SJSA1 (cell line): Measurements from ENCODE around the gene CYS1. TPM values are rescaled to one million over a fixed set of nuclear protein-coding genes. Genes with fewer than 3 reads are reported as not detected.
A peak's percentile ranks its signal among the peaks of the same experiment; 100 is the strongest.
"Not testable (repeated sequence)": the region's sequence is repeated elsewhere in the genome, so short reads cannot be mapped to it uniquely, and the experiment has no call there.

Source experiments
- DNase-seq, 2 experiments: peaks; one replicate each; pipeline ENCODE4 v3.0.0-alpha.2; 2015 to 2020; ENCODE audit warnings: low spot score in 2 of 2, low read depth in 1 of 2
- H3K27ac ChIP-seq: fragments of 250-450 bp; sonication (Bioruptor Pico); 2 replicates; pipeline ENCODE4 v1.5.1; 2020; ENCODE audit warnings: mild to moderate bottlenecking, moderate library complexity
- H3K27me3 ChIP-seq: fragments of 250-450 bp; sonication (Bioruptor Pico); replicated peaks from 2 replicates; pipeline ENCODE4 v1.5.1; 2020; ENCODE audit warnings: mild to moderate bottlenecking, moderate library complexity
- H3K36me3 ChIP-seq: fragments of 250-450 bp; sonication (Bioruptor Pico); 2 replicates; pipeline ENCODE4 v1.5.1; 2020; ENCODE audit warnings: mild to moderate bottlenecking
- H3K4me1 ChIP-seq: fragments of 250-450 bp; sonication (Bioruptor Pico); replicated peaks from 2 replicates; pipeline ENCODE4 v1.6.1; 2021; ENCODE audit warnings: mild to moderate bottlenecking
- H3K4me3 ChIP-seq: fragments of 250-450 bp; sonication (Bioruptor Pico); 2 replicates; pipeline ENCODE4 v1.5.1; 2020; ENCODE audit warnings: mild to moderate bottlenecking
- H3K9me3 ChIP-seq: fragments of 250-450 bp; sonication (Bioruptor Pico); replicated peaks from 2 replicates; pipeline ENCODE4 v1.5.1; 2020; ENCODE audit warnings: mild to moderate bottlenecking
- total RNA-seq: library from RNA; depleted of rRNA; stranded (reverse); fragments of >200 nt; shearing (Covaris generic); gene quantifications from 2 replicates; pipeline ENCODE4 v1.2.3, GENCODE V29; 2014

Gene CYS1
- total RNA-seq, 1 experiment from 2014 or later = 21.3 TPM

- Histone ChIP-seq H3K27ac (no peak overlapping the region), H3K27me3 (no peaks in the 10 kb centered on the region), H3K9me3 (no peaks in the 10 kb centered on the region), H3K36me3 (no peaks in the 10 kb centered on the region), H3K4me3 (no peak overlapping the region), H3K4me1 (peaks cover 35% of the 10 kb centered on the region)
- DNase-seq = no peak
Observed at GRCh38 chr2:10033251-10034006, 46.8 kb downstream of the CYS1 start.

DNA sequence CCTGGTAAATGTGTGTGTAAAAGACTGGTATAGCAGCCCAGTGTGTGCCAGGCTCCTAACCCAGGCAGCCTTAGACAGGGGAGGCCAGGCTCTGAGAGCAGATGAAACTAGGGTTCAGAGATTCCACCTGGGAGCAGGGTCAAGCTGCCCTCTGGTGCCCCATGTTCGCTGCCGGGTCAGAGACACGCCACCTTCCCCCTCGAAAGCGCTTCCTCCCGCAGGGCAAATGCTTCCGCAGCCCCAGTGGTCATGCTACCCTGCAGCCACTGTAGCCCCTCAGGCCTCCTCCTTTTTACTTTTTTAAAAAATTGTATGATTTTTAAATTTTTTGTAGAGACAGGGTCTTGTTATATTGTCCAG, 47.5 kb downstream of the CYS1 start:
- Histone ChIP-seq H3K4me1 (peaks cover 39% of the 10 kb centered on the region), H3K27me3 (no peaks in the 10 kb centered on the region), H3K9me3 (no peaks in the 10 kb centered on the region), H3K4me3 (no peak overlapping the region), H3K36me3 (no peaks in the 10 kb centered on the region), H3K27ac (no peak overlapping the region)
- DNase-seq = no peak

DNA sequence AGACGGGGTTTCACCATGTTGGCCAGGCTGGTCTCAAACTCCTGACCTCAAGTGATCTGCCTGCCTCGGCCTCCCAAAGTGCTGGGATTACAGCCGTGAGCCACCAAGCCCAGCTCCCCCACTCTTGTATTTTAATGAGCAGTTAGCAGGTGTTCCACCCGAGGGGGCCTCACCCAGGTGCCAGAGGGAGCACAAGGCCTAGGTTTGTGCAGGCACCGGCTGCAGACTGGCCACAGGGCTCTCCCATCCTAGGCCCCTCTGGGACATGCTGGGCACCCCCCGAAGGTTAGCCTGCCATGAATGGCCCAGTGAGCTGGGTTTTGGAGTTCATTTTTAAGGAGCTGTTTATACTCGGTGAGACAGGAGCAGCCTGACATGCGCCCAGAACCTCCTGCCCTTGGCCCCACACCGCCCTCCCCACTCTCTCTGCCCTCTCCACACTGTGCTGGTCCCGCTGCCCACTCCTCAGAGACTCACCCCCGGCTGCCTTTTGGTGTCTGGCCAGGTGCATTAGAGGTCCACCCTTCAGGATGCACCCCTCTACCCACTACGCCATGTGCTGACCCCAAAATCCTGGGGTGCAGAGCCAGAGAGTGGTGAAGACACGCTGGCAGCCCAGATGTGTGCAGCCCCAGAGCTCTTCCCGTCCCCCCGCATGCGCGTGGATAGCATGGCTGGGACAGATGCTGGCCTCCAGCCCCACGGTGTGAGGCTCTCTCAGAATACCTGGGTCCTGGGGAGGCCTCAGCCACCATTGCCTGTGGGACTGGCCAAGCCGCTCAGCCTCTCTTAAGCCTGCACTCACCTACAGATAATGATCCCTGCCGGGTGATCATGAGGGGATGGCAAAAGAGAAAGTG, 48.1 kb downstream of the CYS1 start:
- no peak for DNase-seq
- peaks cover 36% of the 10 kb centered on the region for H3K4me1 ChIP-seq
- no peaks in the 10 kb centered on the region for H3K9me3 ChIP-seq
- no peak overlapping the region for H3K27ac ChIP-seq
- no peaks in the 10 kb centered on the region for H3K27me3 ChIP-seq
- no peaks in the 10 kb centered on the region for H3K36me3 ChIP-seq
- H3K4me3 ChIP-seq = no peak overlapping the region

DNA sequence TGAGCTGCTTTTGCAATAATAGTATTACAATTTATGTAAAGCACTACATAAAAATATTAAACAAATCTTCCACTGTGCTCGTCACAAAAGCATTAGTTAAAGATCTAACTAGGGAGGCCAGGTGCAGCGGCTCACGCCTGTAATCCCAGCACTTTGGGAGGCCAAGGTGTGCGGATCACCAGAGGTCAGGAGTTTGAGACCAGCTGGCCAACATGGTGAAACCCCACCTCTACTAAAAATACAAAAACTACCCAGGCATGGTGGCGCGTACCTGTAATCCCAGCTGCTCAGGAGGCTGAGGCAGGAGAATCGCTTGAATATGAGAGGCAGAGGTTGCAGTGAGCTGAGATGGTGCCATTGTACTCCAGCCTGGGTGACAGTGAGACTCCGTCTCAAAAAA, 49.4 kb downstream of the CYS1 start:
- H3K27me3 ChIP-seq, H3K27ac ChIP-seq, DNase-seq, H3K4me3 ChIP-seq, H3K36me3 ChIP-seq, H3K9me3 ChIP-seq: not testable (repeated sequence)
- peaks cover 25% of the 10 kb centered on the region for H3K4me1 ChIP-seq

- Histone ChIP-seq H3K27me3 (no peaks in the 10 kb centered on the region), H3K4me3 (no peak overlapping the region), H3K9me3 (no peaks in the 10 kb centered on the region), H3K4me1 (peaks cover 21% of the 10 kb centered on the region), H3K36me3 (no peaks in the 10 kb centered on the region), H3K27ac (no peak overlapping the region)
- no peak for DNase-seq
Observed at GRCh38 chr2:10030311-10030736, 49.9 kb downstream of the CYS1 start.

- Histone ChIP-seq H3K27me3 (no peaks in the 10 kb centered on the region), H3K36me3 (no peaks in the 10 kb centered on the region), H3K4me3 (no peak overlapping the region), H3K9me3 (no peaks in the 10 kb centered on the region), H3K4me1 (peaks cover 21% of the 10 kb centered on the region), H3K27ac (peak overlapping the region; percentile 81)
- no peak for DNase-seq
Observed at GRCh38 chr2:10029875-10030223, 50.4 kb downstream of the CYS1 start.

DNA sequence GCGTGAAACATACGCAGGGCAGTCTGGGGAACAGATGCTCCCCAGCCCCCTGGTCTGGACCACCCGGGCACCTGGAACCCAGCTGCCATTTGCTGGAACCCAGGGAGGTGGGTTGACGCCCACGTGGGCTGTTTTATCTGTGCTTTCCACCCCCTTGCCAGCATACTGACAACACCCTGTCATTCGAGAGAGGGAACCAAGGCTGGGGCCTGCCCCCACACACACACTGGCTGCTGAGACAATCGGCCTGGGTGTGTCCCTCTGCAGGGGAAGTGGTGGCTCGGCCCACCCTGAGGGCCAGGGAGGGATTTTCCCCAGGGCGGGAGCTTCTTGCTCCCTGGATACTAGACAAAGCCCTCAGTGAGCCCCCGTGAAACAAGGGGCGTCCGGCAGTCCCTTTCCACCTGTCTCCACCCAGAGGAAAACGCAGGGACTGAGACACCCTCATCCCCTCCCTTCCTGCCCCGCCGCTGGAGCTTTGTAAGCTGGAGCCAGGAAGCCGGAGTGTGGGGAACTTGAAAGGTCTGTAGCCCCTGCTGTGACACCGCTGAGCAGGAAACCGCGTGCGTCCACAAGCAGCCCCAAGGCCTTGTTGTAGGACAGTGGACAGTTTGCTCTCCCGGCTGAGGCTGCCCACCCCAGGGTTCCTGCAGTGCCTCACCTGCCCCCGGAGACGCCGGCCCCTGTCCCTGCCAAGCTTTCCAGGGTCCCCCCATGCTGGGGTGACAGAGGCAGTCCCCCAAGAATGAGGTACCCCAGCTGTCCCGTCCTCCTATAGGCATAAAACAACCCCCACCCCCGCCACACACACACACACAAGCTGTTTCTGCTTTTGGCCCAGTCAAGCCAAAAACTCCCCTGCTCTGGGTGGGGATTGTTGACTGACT, 51.0 kb downstream of the CYS1 start:
- H3K36me3 ChIP-seq = no peaks in the 10 kb centered on the region
- H3K27me3 ChIP-seq = no peaks in the 10 kb centered on the region
- H3K4me3 ChIP-seq = peak overlapping the region; percentile 28
- no peaks in the 10 kb centered on the region for H3K9me3 ChIP-seq
- H3K27ac ChIP-seq = peak overlapping the region; percentile 81
- H3K4me1 ChIP-seq = peaks cover 21% of the 10 kb centered on the region
- DNase-seq = peak; percentile 89 to 90

DNA sequence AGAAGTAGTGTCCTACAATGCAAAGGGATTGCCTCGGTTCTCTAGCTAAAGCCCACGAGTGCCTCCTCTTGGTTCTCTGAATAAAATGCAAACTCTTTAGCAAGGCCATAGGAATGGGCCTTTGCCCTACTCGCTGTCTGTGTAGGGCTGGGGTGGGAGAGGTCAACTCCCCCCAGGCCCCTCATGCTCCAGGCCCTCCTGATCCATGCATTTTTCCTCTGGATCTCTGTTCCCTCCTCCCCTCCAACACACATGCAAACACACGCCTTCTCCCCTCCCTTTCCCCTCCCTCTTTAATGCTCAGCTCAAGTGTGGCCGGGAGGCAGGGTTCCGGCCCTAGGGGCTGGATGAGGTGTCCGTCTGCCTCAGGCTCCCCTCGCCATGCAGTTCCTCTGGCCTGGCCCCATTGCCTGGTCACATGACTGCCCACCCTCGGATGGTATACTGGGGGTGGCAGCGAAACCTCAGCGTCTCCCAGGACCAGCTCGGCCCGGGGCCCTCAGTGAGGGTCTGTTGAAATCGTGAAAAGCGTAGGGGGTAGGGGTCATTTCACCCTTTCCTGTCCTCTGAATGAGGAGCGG, 51.7 kb downstream of the CYS1 start:
- Histone ChIP-seq H3K36me3 (no peaks in the 10 kb centered on the region), H3K4me1 (peaks cover 21% of the 10 kb centered on the region), H3K27me3 (no peaks in the 10 kb centered on the region), H3K4me3 (no peak overlapping the region), H3K27ac (peak overlapping the region; percentile 81), H3K9me3 (no peaks in the 10 kb centered on the region)
- DNase-seq = peak in 1 of 2 experiments; percentile 43

DNA sequence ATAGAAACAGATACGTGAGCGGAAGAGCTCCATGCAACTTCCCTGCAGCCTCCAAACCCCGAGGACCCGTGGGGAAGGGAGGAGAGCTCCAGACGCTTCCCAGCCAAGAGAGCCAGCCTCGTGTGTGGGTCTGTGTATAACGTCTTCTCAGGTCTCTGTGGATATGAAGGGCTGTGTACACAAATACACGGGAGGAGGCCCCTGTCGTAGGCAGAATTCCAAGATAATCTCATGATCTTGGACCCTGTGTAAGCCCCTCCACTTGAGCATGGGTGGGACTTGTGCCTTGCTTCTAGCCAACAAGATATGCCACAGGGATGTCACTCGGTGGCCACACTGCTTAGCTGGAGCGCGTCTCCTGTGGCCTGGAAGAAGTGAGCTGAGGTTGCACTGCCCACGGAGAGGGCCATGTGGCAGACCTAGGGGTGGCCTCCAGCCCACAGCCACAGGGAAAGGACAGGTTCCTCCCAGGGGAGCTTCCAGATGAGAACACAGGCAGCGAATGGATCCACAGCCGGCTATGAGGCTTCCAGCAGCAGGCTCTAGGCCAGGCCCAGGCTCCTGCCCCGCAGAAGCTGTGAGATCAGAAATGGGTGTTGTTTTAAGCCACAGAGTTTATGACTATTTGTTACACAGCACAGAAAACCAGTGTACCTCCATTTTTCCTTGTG, 52.4 kb downstream of the CYS1 start:
- no peak for DNase-seq
- H3K4me1 ChIP-seq = peaks cover 21% of the 10 kb centered on the region
- no peaks in the 10 kb centered on the region for H3K36me3 ChIP-seq
- no peak overlapping the region for H3K4me3 ChIP-seq
- H3K27me3 ChIP-seq = no peaks in the 10 kb centered on the region
- H3K27ac ChIP-seq = no peak overlapping the region
- no peaks in the 10 kb centered on the region for H3K9me3 ChIP-seq

- no peaks in the 10 kb centered on the region for H3K36me3 ChIP-seq
- H3K27me3 ChIP-seq = no peaks in the 10 kb centered on the region
- no peaks in the 10 kb centered on the region for H3K9me3 ChIP-seq
- no peak overlapping the region for H3K4me3 ChIP-seq
- no peak overlapping the region for H3K27ac ChIP-seq
- no peak for DNase-seq
- H3K4me1 ChIP-seq = peaks cover 21% of the 10 kb centered on the region
Observed at GRCh38 chr2:10026940-10027569, 53.2 kb downstream of the CYS1 start.

DNA sequence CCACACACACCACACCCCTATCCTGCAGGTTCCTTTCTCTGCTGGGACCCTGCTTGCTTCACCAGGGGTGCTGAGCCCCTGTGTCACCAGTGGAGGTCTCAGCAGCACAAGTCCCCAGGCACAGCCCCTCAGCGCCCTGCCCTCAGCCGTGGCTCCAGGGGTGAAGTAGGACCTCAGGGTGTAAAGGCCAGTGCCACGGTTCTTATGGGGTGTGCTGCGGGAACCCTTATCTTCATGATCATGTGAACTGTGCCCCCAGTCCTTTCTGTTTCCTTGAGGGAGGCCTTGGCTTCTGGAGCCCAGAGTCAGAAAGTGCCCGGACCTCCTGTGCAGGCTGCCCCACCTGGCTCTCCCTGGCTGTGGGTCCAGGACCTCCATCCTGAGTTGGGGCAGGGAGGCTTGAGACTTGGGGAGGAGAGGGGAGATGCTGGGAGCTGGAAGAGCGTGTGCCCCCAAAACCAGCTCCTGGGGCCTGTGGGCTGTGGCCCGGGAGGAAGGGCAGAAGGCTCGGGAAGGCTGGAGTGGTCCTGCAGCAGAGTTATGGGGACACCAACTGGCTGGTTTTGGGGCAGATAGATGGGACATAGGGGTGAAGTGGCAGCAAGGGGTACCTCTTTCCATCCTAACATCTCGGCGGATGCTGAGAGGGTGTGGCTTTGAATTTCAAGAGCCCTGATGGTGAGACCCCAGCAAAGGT, 57.1 kb downstream of the CYS1 start:
- no peaks in the 10 kb centered on the region for H3K27me3 ChIP-seq
- H3K36me3 ChIP-seq = no peaks in the 10 kb centered on the region
- H3K4me3 ChIP-seq = no peak overlapping the region
- no peaks in the 10 kb centered on the region for H3K9me3 ChIP-seq
- H3K4me1 ChIP-seq = peaks cover under 1% of the 10 kb centered on the region; the same call in 1 of the 2 replicates
- DNase-seq = no peak
- no peak overlapping the region for H3K27ac ChIP-seq

GRCh38 chr2:10022445-10022844, 57.8 kb downstream of the CYS1 start:
- Histone ChIP-seq H3K4me1 (no peaks in the 10 kb centered on the region), H3K27me3 (no peaks in the 10 kb centered on the region)
- no peak for DNase-seq

More at GRCh38 chr2:10022445-10022844, 57.8 kb downstream of the CYS1 start:
- Histone ChIP-seq H3K36me3 (no peaks in the 10 kb centered on the region), H3K4me3 (no peak overlapping the region), H3K9me3 (no peaks in the 10 kb centered on the region), H3K27ac (no peak overlapping the region)
